ENCODE data around the gene KCNMB1. TPM values are rescaled to one million over a fixed set of nuclear protein-coding genes. Genes with fewer than 3 reads are reported as not detected.

The KCNMB1 gene
- total RNA-seq, 3 donors from 2014 or later (not counting 1 experiment from before 2014, with no cell fraction given): 0.23 to 0.48 (median 0.35) TPM

GRCh38 chr5:170342153-170342725, 46.9 kb downstream of the KCNMB1 start:
- Mint-ChIP-seq H3K4me3 (no peak overlapping the region), H3K36me3 (no peaks in the 10 kb centered on the region), H3K27me3 (ENCODE audit: low read depth in 2 of 2) (peaks cover 0 to 9% of the 10 kb centered on the region in 2 donors), H3K9me3 (no peaks in the 10 kb centered on the region), H3K4me1 (peaks cover 5 to 11% of the 10 kb centered on the region in 2 donors), H3K27ac (no peak overlapping the region)
- H3K9me3 ChIP-seq (ENCODE audit: control insufficient read depth, insufficient read depth, low read length): no peaks in the 10 kb centered on the region
- H3K4me1 ChIP-seq (ENCODE audit: control insufficient read depth, insufficient read depth, low read length): peaks cover 10% of the 10 kb centered on the region
- WGBS (ENCODE audit: insufficient coverage): 87% methylated on average over 8 of the region's 8 CpGs
- TF ChIP-seq CTCF (IDR thresholded peaks at IDR 0.05): no peak
- H3K27me3 ChIP-seq (ENCODE audit: control insufficient read depth, insufficient read depth, low read length): no peaks in the 10 kb centered on the region
- no peak overlapping the region for H3K27ac ChIP-seq (ENCODE audit: low read length)
- intact Hi-C loops (cut with micrococcal nuclease): no loop called here
- ATAC-seq (no peak), DNase-seq (no peak)
- H3K36me3 ChIP-seq (ENCODE audit: control insufficient read depth, insufficient read depth, low read length): no peaks in the 10 kb centered on the region
- no peak overlapping the region for H3K4me3 ChIP-seq (ENCODE audit: low read length)

GRCh38 chr5:170341545-170341944, 47.6 kb downstream of the KCNMB1 start:
- Histone ChIP-seq H3K4me3 (ENCODE audit: low read length) (no peak overlapping the region), H3K36me3 (ENCODE audit: control insufficient read depth, insufficient read depth, low read length) (no peaks in the 10 kb centered on the region), H3K4me1 (ENCODE audit: control insufficient read depth, insufficient read depth, low read length) (peaks cover 16% of the 10 kb centered on the region), H3K27ac (ENCODE audit: low read length) (no peak overlapping the region), H3K9me3 (ENCODE audit: control insufficient read depth, insufficient read depth, low read length) (no peaks in the 10 kb centered on the region), H3K27me3 (ENCODE audit: control insufficient read depth, insufficient read depth, low read length) (no peaks in the 10 kb centered on the region)
- peaks cover 0 to 9% of the 10 kb centered on the region in 2 donors for H3K27me3 Mint-ChIP-seq (ENCODE audit: low read depth in 2 of 2)
- intact Hi-C loops (cut with micrococcal nuclease): no loop called here
- H3K4me1 Mint-ChIP-seq: peaks cover 9 to 11% of the 10 kb centered on the region in 2 donors
- H3K27ac Mint-ChIP-seq: no peak overlapping the region
- TF ChIP-seq CTCF (IDR thresholded peaks at IDR 0.05): no peak
- DNase-seq (no peak), ATAC-seq (no peak)
- no peaks in the 10 kb centered on the region for H3K36me3 Mint-ChIP-seq
- no peaks in the 10 kb centered on the region for H3K9me3 Mint-ChIP-seq
- no peak overlapping the region for H3K4me3 Mint-ChIP-seq
- 96% methylated on average over 5 of the region's 9 CpGs for WGBS (ENCODE audit: insufficient coverage)

- Histone ChIP-seq H3K27ac (ENCODE audit: low read length) (no peak overlapping the region), H3K36me3 (ENCODE audit: control insufficient read depth, insufficient read depth, low read length) (no peaks in the 10 kb centered on the region), H3K4me3 (ENCODE audit: low read length) (no peak overlapping the region), H3K9me3 (ENCODE audit: control insufficient read depth, insufficient read depth, low read length) (no peaks in the 10 kb centered on the region), H3K4me1 (ENCODE audit: control insufficient read depth, insufficient read depth, low read length) (peaks cover 34% of the 10 kb centered on the region), H3K27me3 (ENCODE audit: control insufficient read depth, insufficient read depth, low read length) (no peaks in the 10 kb centered on the region)
- WGBS (ENCODE audit: insufficient coverage): 100% methylated on average over 1 of the region's 1 CpG
- H3K36me3 Mint-ChIP-seq: no peaks in the 10 kb centered on the region
- peaks cover 10 to 14% of the 10 kb centered on the region in 2 donors for H3K4me1 Mint-ChIP-seq
- H3K4me3 Mint-ChIP-seq: no peak overlapping the region
- DNase-seq (no peak), ATAC-seq (no peak)
- intact Hi-C loops (cut with micrococcal nuclease): loop anchor here (1.0 kb wide), 2 partner anchors 71 to 113 kb away; no protein-coding TSS in a partner anchor
- peaks cover 0 to 4% of the 10 kb centered on the region in 2 donors for H3K27me3 Mint-ChIP-seq (ENCODE audit: low read depth in 2 of 2)
- TF ChIP-seq CTCF (IDR thresholded peaks at IDR 0.05): no peak
- H3K9me3 Mint-ChIP-seq: no peaks in the 10 kb centered on the region
- no peak overlapping the region for H3K27ac Mint-ChIP-seq
Measured at GRCh38 chr5:170339780-170340167, 49.4 kb downstream of the KCNMB1 start.
